Thoracic aorta (tissue), 2 donors: ENCODE results near the gene FBXO21. TPM values are rescaled to one million over a fixed set of nuclear protein-coding genes. Genes with fewer than 3 reads are reported as not detected.

Experiments used
- ATAC-seq: fragments of 150-250 bp; one replicate; pipeline ENCODE4 v1.8.0; 2017; ENCODE audit warnings: low read depth; ENCODE audit not compliant: insufficient number of reproducible peaks, low FRiP score
- DNase-seq: peaks from one replicate; pipeline ENCODE4 v3.0.0-alpha.2; 2020; ENCODE audit warnings: low spot score
- H3K27ac ChIP-seq, 2 donors: fragments of 200-600 bp; sonication (generic); 1 replicate in 1 of 2; 2 replicates in 1 of 2; pipeline ENCODE4 v1.5.1; 2016; ENCODE audit warnings: mild to moderate bottlenecking in 2 of 2, moderate library complexity in 2 of 2
- H3K27me3 ChIP-seq: fragments of 200-600 bp; sonication (generic); replicated peaks from 2 replicates; pipeline ENCODE4 v1.6.0; 2016; ENCODE audit warnings: mild to moderate bottlenecking; ENCODE audit not compliant: insufficient read depth
- H3K36me3 ChIP-seq: fragments of 200-600 bp; sonication (generic); one replicate; pipeline ENCODE4 v1.5.1; 2016
- H3K4me1 ChIP-seq, 2 donors: fragments of 200-600 bp; sonication (generic); 1 replicate in 1 of 2; 2 replicates in 1 of 2; pipeline versions ENCODE4 v1.5.1 to v1.6.0; 2016; ENCODE audit warnings: low read depth in 2 of 2, mild to moderate bottlenecking in 1 of 2; ENCODE audit not compliant: control insufficient read depth in 1 of 2
- H3K4me3 ChIP-seq: fragments of 200-600 bp; sonication (generic); 2 replicates; pipeline ENCODE4 v1.5.1; 2016; ENCODE audit warnings: mild to moderate bottlenecking
- H3K9me3 ChIP-seq: fragments of 200-600 bp; sonication (generic); 2 replicates; pipeline ENCODE4 v1.5.1; 2016
- total RNA-seq, 2 donors: library from RNA; depleted of rRNA; stranded (reverse); fragments of >200 nt; gene quantifications; one replicate each; pipeline versions ENCODE4 v1.1.0 to v1.2.3, GENCODE V29; 2016
- TF ChIP-seq, protein P1 (sequence below): fragments of 200-600 bp; sonication (generic); IDR thresholded peaks from one replicate; pipeline ENCODE4 v1.5.1; 2019; ENCODE audit warnings: antibody characterized with exemption

Gene FBXO21
- total RNA-seq, 2 donors from 2014 or later = 48.9 to 97.5 TPM

DNA sequence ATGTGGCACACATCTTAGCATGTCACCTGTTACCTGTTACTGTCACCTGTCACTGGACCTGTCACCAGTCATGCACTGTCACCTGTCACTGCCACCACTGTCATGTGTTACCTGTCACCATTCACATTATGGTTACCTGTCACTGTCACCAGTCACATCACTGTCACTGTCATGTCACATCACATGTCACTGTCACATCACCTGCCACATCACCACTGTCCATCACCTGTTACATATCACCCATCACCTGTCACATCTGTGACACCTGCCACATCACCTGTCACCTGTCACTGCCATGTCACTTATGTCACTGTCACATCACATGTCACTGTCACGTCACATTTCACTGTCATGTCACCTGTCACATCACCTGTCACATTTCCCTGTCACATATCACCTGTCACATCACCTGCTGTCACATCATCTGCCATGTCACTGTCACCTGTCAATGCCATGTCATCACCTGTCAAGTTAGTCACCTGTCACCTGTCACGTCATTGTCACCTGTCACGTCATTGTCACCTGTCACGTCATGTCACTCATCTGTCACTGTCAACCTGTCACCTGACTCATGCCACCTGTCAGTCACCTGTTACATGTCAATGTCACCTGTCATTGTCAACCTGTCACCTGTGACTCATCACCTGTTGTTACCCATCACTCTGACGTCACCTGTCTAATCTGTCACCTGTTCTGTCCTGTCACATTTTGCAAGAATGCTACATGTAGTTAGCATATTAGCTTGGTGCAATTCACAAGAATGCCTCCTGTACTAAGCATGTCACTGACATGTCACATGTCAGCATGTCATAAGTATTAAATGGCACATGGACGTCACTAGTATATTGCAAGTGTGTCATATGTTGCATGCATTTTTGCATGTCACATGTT lies 62.1 kb downstream of the FBXO21 start:
- TF ChIP-seq, protein P1, sequence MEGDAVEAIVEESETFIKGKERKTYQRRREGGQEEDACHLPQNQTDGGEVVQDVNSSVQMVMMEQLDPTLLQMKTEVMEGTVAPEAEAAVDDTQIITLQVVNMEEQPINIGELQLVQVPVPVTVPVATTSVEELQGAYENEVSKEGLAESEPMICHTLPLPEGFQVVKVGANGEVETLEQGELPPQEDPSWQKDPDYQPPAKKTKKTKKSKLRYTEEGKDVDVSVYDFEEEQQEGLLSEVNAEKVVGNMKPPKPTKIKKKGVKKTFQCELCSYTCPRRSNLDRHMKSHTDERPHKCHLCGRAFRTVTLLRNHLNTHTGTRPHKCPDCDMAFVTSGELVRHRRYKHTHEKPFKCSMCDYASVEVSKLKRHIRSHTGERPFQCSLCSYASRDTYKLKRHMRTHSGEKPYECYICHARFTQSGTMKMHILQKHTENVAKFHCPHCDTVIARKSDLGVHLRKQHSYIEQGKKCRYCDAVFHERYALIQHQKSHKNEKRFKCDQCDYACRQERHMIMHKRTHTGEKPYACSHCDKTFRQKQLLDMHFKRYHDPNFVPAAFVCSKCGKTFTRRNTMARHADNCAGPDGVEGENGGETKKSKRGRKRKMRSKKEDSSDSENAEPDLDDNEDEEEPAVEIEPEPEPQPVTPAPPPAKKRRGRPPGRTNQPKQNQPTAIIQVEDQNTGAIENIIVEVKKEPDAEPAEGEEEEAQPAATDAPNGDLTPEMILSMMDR = no peak
- DNase-seq (no peak), ATAC-seq (no peak)
- H3K4me3 ChIP-seq = no peak overlapping the region
- no peaks in the 10 kb centered on the region for H3K9me3 ChIP-seq
- no peaks in the 10 kb centered on the region for H3K36me3 ChIP-seq
- H3K27me3 ChIP-seq = no peaks in the 10 kb centered on the region
- no peaks in the 10 kb centered on the region for H3K4me1 ChIP-seq
- H3K27ac ChIP-seq = no peak overlapping the region

GRCh38 chr12:117126335-117126734 lies 63.9 kb downstream of the FBXO21 start:
- Histone ChIP-seq H3K4me1 (no peaks in the 10 kb centered on the region), H3K36me3 (no peaks in the 10 kb centered on the region), H3K27me3 (no peaks in the 10 kb centered on the region), H3K9me3 (no peaks in the 10 kb centered on the region), H3K4me3 (no peak overlapping the region), H3K27ac (no peak overlapping the region)
- no peak for DNase-seq
- TF ChIP-seq, protein P1 = no peak
- ATAC-seq = no peak

- ATAC-seq (no peak), DNase-seq (no peak)
- Histone ChIP-seq H3K4me1 (no peaks in the 10 kb centered on the region), H3K36me3 (no peaks in the 10 kb centered on the region), H3K27ac (no peak overlapping the region), H3K4me3 (no peak overlapping the region), H3K9me3 (no peaks in the 10 kb centered on the region), H3K27me3 (no peaks in the 10 kb centered on the region)
- TF ChIP-seq, protein P1 = no peak
Measured at GRCh38 chr12:117125767-117126166, 64.5 kb downstream of the FBXO21 start.

DNA sequence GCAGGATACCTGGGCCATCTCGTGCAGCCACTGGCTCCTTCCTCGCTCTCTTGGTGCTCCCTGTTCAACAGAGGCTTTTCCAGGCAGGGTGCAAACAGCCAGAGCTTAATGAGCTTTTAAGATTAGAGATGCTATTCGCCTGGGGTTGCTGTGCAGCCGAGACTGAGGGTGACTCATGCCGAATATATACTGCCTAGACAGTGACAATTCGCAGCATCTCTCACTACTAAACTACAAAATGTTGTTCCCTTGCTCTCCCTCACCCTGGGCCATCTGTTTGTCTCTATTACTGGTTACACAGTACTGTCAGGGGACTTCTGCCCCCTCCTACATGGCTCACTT lies 65.0 kb downstream of the FBXO21 start:
- Histone ChIP-seq H3K27ac (no peak overlapping the region), H3K27me3 (no peaks in the 10 kb centered on the region), H3K4me1 (no peaks in the 10 kb centered on the region), H3K9me3 (no peaks in the 10 kb centered on the region), H3K36me3 (no peaks in the 10 kb centered on the region), H3K4me3 (no peak overlapping the region)
- ATAC-seq (no peak), DNase-seq (no peak)
- TF ChIP-seq, protein P1 = no peak

GRCh38 chr12:117124421-117125271 lies 65.6 kb downstream of the FBXO21 start:
- Histone ChIP-seq H3K9me3 (no peaks in the 10 kb centered on the region), H3K27ac (no peak overlapping the region), H3K4me1 (no peaks in the 10 kb centered on the region), H3K4me3 (no peak overlapping the region), H3K36me3 (no peaks in the 10 kb centered on the region), H3K27me3 (no peaks in the 10 kb centered on the region)
- DNase-seq (no peak), ATAC-seq (no peak)
- TF ChIP-seq, protein P1 = no peak
